Heart right ventricle (tissue), 16 donors: Measurements from ENCODE around the gene PLXNB2. TPM values are rescaled to one million over a fixed set of nuclear protein-coding genes. Genes with fewer than 3 reads are reported as not detected.

Experiments used
- ATAC-seq, 8 donors: fragments of 200-7000 bp; cut with Tn5 transposase; one replicate each; pipeline ENCODE4 v1.9.1; 2020; ENCODE audit warnings: mild to moderate bottlenecking in 8 of 8, moderate library complexity in 8 of 8, moderate number of reproducible peaks in 1 of 8
- DNase-seq, 2 donors: peaks; one replicate each; pipeline ENCODE4 v3.0.0-alpha.2; 2020
- H3K27ac ChIP-seq, 10 donors: fragments of 200-600 bp; sonication (generic) in 2 of 10; one replicate each; pipeline versions ENCODE4 v1.5.0 to v1.8.0; 2020 to 2022; ENCODE audit warnings: mild to moderate bottlenecking in 3 of 10
- H3K27me3 ChIP-seq, 7 donors: fragments of 200-600 bp; one replicate each; pipeline ENCODE4 v1.8.0; 2021 to 2022; ENCODE audit warnings: mild to moderate bottlenecking in 2 of 7
- H3K36me3 ChIP-seq, 9 donors: fragments of 200-600 bp; sonication (generic) in 1 of 9; one replicate each; pipeline versions ENCODE4 v1.5.0 to v1.8.0; 2020 to 2022; ENCODE audit warnings: mild to moderate bottlenecking in 2 of 9
- H3K4me1 ChIP-seq, 9 donors: fragments of 200-600 bp; sonication (generic) in 1 of 9; one replicate each; pipeline versions ENCODE4 v1.5.0 to v1.8.0; 2020 to 2022; ENCODE audit warnings: mild to moderate bottlenecking in 4 of 9
- H3K4me3 ChIP-seq, 10 donors: fragments of 200-600 bp; sonication (generic) in 2 of 10; one replicate each; pipeline versions ENCODE4 v1.5.0 to v1.8.0; 2020 to 2022; ENCODE audit warnings: mild to moderate bottlenecking in 7 of 10, moderate library complexity in 2 of 10
- H3K9me3 ChIP-seq, 11 donors: fragments of 200-600 bp in 10 of 11; sonication (generic) in 2 of 11; one replicate each; pipeline versions ENCODE4 v1.5.0 to v1.8.0; 2013 to 2022; ENCODE audit warnings: mild to moderate bottlenecking in 2 of 11, control low read depth in 1 of 11, moderate library complexity in 1 of 11
- CTCF ChIP-seq, 9 donors: fragments of 200-600 bp; sonication (generic) in 2 of 9; IDR thresholded peaks; one replicate each; pipeline versions ENCODE4 v1.5.0 to v1.8.0; 2021 to 2022; ENCODE audit warnings: antibody characterized with exemption in 9 of 9, mild to moderate bottlenecking in 5 of 9, moderate library complexity in 1 of 9
- WGBS, 2 donors: extraction: QIAGEN DNeasy Blood & Tissue Kit; methylation state at CpG; one replicate each; pipeline ENCODE4 v1.1.7; 2013; ENCODE audit warnings: inconsistent platforms in 1 of 2; 5-methylcytosine and 5-hydroxymethylcytosine counted together
- intact Hi-C, 10 donors: fragments of 100-400 bp; cut with DNase I; formaldehyde crosslinking; loops; one replicate each; pipeline versions ENCODE4 v1.11.1 to v1.14.2; 2022
- polyA plus RNA-seq, 2 donors: library from polyadenylated mRNA; stranded (reverse); fragments of 200-250 nt; gene quantifications; one replicate each; pipeline ENCODE4 v1.2.3, GENCODE V29; 2013
- total RNA-seq, 10 donors: library from RNA; stranded (reverse); fragmentation: NEBNext Ultra II Directional in 3 of 10; extraction: Animal tissue kit (Norgen Biotek cat#: 25700) in 3 of 10; gene quantifications; one replicate each; pipeline versions ENCODE4 v1.2.1 to v1.2.4, GENCODE V29; 2021 to 2023
- donor health status: Arrhythmogenic right ventricular cardiomyopathy.
- donor health status: ischemic (EF 13 %, LVEDD 7.1; RV severe dilation, severe dysfunction).
- donor health status: healthy with polysubstance abuse.
- donor health status: DM: no; HTN: yes; CAD: no.
- donor health status: DM: no; HTN: no; CAD: no.
- donor health status: ischemic (EF 25% LVEDD 6.9; RV normal size, moderate dysfunction).
- donor health status: ischemic (EF 25% LVEDD 5.7; RV mildly dilated, moderate dysfunction).
- donor health status: healthy.
- donor health status: DM: yes; HTN: yes; CAD: no.
- donor health status: Ischemic cardiomyopathy.
- donor health status: ischemic (EF 35%, LVEDD 5.7; RV mildly dilated, moderate dysfunction).
- donor health status: nonischemic (EF 11% LVEDD 7.7; RV severe dilation, severe dysfunction).
- donor health status: DM: yes; HTN: yes; CAD: no.
- donor health status: PGD.
- donor health status: ischemic (EF 29% LVEDD 5.4; RV normal size, mild dysfunction).
- donor health status: nonischemic (EF 23%, LVEDD 6.1; RV moderate dilation, normal function).

Gene PLXNB2
- total and polyA plus RNA-seq, 12 donors = 33.5 to 101 (median 57.8) TPM

GRCh38 chr22:50309601-50309991 lies 2.1 kb upstream of the PLXNB2 start:
- no peak for TF ChIP-seq CTCF (IDR thresholded peaks at IDR 0.05)
- WGBS, 2 donors = 73 to 78% methylated on average over 7 of the region's 7 CpGs
- no peak for DNase-seq
- H3K27ac ChIP-seq = peak overlapping the region in 9 of 10 donors; percentile 85 to 92 (median 88)
- no peak for ATAC-seq
- no peaks in the 10 kb centered on the region for H3K36me3 ChIP-seq
- H3K4me1 ChIP-seq = peaks cover 24 to 49% (median 43%) of the 10 kb centered on the region in 9 donors
- peaks cover 0 to 4% (median 0%) of the 10 kb centered on the region in 7 donors for H3K27me3 ChIP-seq
- intact Hi-C loops = loop anchor here in 2 of 10 donors (2.0 to 5.0 kb wide), 2 partner anchors 17 to 37 kb away; partner anchors contain the start of genes DENND6B (in 2 of the 2) and MAPK11 (in 1 of the 2)
- no peaks in the 10 kb centered on the region for H3K9me3 ChIP-seq
- H3K4me3 ChIP-seq = no peak overlapping the region

GRCh38 chr22:50308986-50309600 lies 1.6 kb upstream of the PLXNB2 start:
- intact Hi-C loops = loop anchor here in 2 of 10 donors (2.0 to 5.0 kb wide), 2 partner anchors 18 to 37 kb away; partner anchors contain the start of genes DENND6B (in 2 of the 2) and MAPK11 (in 1 of the 2)
- no peak for TF ChIP-seq CTCF (IDR thresholded peaks at IDR 0.05)
- H3K36me3 ChIP-seq = no peaks in the 10 kb centered on the region
- peaks cover 0 to 4% (median 0%) of the 10 kb centered on the region in 7 donors for H3K27me3 ChIP-seq
- H3K9me3 ChIP-seq = no peaks in the 10 kb centered on the region
- H3K27ac ChIP-seq = peak overlapping the region; percentile 85 to 92 (median 88)
- no peak overlapping the region for H3K4me3 ChIP-seq
- ATAC-seq (peak in 2 of 8 donors; percentile 9 to 20), DNase-seq (no peak)
- H3K4me1 ChIP-seq = peaks cover 29 to 51% (median 45%) of the 10 kb centered on the region in 9 donors
- 27 to 52% methylated on average over 9 of the region's 9 CpGs for WGBS, 2 donors

GRCh38 chr22:50308597-50308935 lies 1.1 kb upstream of the PLXNB2 start:
- ATAC-seq = peak; percentile 32 to 76 (median 61)
- Histone ChIP-seq H3K36me3 (no peaks in the 10 kb centered on the region), H3K4me3 (peak overlapping the region in 6 of 10 donors; percentile 9 to 38 (median 26)), H3K4me1 (peaks cover 34 to 51% (median 49%) of the 10 kb centered on the region in 9 donors), H3K9me3 (no peaks in the 10 kb centered on the region), H3K27ac (peak overlapping the region; percentile 85 to 92 (median 88)), H3K27me3 (peaks cover 0 to 4% (median 0%) of the 10 kb centered on the region in 7 donors)
- intact Hi-C loops = loop anchor here in 2 of 10 donors (2.0 to 5.0 kb wide), 2 partner anchors 18 to 36 kb away; partner anchors contain the start of genes DENND6B (in 2 of the 2) and MAPK11 (in 1 of the 2)
- TF ChIP-seq CTCF (IDR thresholded peaks at IDR 0.05) = no peak
- WGBS, 2 donors = 39% methylated on average over 7 of the region's 7 CpGs
- peak; percentile 89 to 91 for DNase-seq

- Histone ChIP-seq H3K9me3 (no peaks in the 10 kb centered on the region), H3K4me3 (peak overlapping the region in 8 of 10 donors; percentile 0 to 38 (median 20)), H3K4me1 (peaks cover 38 to 57% (median 55%) of the 10 kb centered on the region in 9 donors), H3K36me3 (no peaks in the 10 kb centered on the region), H3K27me3 (peaks cover 0 to 4% (median 0%) of the 10 kb centered on the region in 7 donors), H3K27ac (peak overlapping the region; percentile 85 to 92 (median 88))
- 24 to 33% methylated on average over 16 to 19 of the region's 19 CpGs for WGBS, 2 donors
- no peak for DNase-seq
- intact Hi-C loops = loop anchor here in 2 of 10 donors (2.0 to 5.0 kb wide), 2 partner anchors 19 to 36 kb away; partner anchors contain the start of genes DENND6B (in 2 of the 2) and MAPK11 (in 1 of the 2)
- no peak for TF ChIP-seq CTCF (IDR thresholded peaks at IDR 0.05)
- peak in 2 of 8 donors; percentile 0 to 3 for ATAC-seq
Measured at GRCh38 chr22:50307890-50308596, 597 bp upstream of the PLXNB2 start.
